BJ (cell line): ENCODE data around the gene NACC2. TPM values are rescaled to one million over a fixed set of nuclear protein-coding genes. Genes with fewer than 3 reads are reported as not detected.
"Not testable (repeated sequence)": the region's sequence is repeated elsewhere in the genome, so short reads cannot be mapped to it uniquely, and the experiment has no call there.

ENCODE experiments used
- CTCF ChIA-PET: fragments of 350-600 bp; formaldehyde crosslinking; extraction: SDS; loops from one replicate; lab custom pipeline; 2021; ENCODE audit warnings: antibody characterized with exemption, inconsistent platforms; lab: Yijun Ruan, JAX
- POLR2A ChIA-PET: fragments of 300-600 bp; sonication (Branson Sonifier 250); formaldehyde crosslinking; extraction: SDS; loops from one replicate; lab custom pipeline; 2021; ENCODE audit warnings: antibody characterized with exemption; lab: Charles Lee
- DNase-seq: peaks from one replicate; pipeline ENCODE4 v3.0.0-alpha.2; 2011; ENCODE audit warnings: low read depth
- H3K27me3 ChIP-seq: 2 replicates; pipeline ENCODE4 v1.6.0; 2011; ENCODE audit warnings: low read length; ENCODE audit not compliant: control insufficient read depth, insufficient read depth
- H3K36me3 ChIP-seq: 2 replicates; pipeline ENCODE4 v1.5.1; 2011; ENCODE audit warnings: low read length; ENCODE audit not compliant: control insufficient read depth, insufficient read depth
- H3K4me3 ChIP-seq: 2 replicates; pipeline ENCODE4 v1.5.1; 2011; ENCODE audit warnings: low read depth, mild to moderate bottlenecking, control low read depth, low read length
- CTCF ChIP-seq: IDR thresholded peaks from 2 replicates; pipeline ENCODE4 v1.5.1; 2011; ENCODE audit warnings: low read depth, mild to moderate bottlenecking, control low read depth, inconsistent platforms, low read length, moderate library complexity; ENCODE audit not compliant: insufficient read depth
- polyA plus RNA-seq: library from polyadenylated mRNA; depleted of rRNA; stranded (reverse); fragments of >200 nt; gene quantifications from 2 replicates; pipeline ENCODE4 v1.2.3, GENCODE V29; 2011

Gene NACC2
- polyA plus RNA-seq, 1 experiment: 19.2 TPM

GRCh38 chr9:135971111-135971766 is 123.8 kb downstream of the NACC2 start:
- Histone ChIP-seq H3K36me3 (no peaks in the 10 kb centered on the region), H3K27me3 (peaks cover 2% of the 10 kb centered on the region; the same call in 1 of the 2 replicates), H3K4me3 (no peak overlapping the region)
- no peak for TF ChIP-seq CTCF
- ChIA-PET CTCF (interaction anchor here (1.7 to 5.5 kb wide), 2 partner anchors 138 to 152 kb away, joined by 5 to 128 read pairs; no protein-coding TSS in a partner anchor), POLR2A (no interaction called here)
- DNase-seq: peak; percentile 54

GRCh38 chr9:135970128-135970815 is 124.8 kb downstream of the NACC2 start:
- peaks cover 2% of the 10 kb centered on the region; the same call in 1 of the 2 replicates for H3K27me3 ChIP-seq
- H3K4me3 ChIP-seq: no peak overlapping the region
- ChIA-PET CTCF (interaction anchor here (0.5 to 5.5 kb wide), 7 partner anchors 9 to 153 kb away, joined by 3 to 128 read pairs (median 4); partner anchors contain the start of genes NACC2 and UBAC1), POLR2A (no interaction called here)
- no peak for DNase-seq
- no peaks in the 10 kb centered on the region for H3K36me3 ChIP-seq
- no peak for TF ChIP-seq CTCF

GRCh38 chr9:135969064-135969683 is 125.9 kb downstream of the NACC2 start:
- Histone ChIP-seq H3K36me3 (no peaks in the 10 kb centered on the region), H3K27me3 (peaks cover 3% of the 10 kb centered on the region; the same call in 1 of the 2 replicates), H3K4me3 (no peak overlapping the region)
- TF ChIP-seq CTCF: no peak
- no peak for DNase-seq
- ChIA-PET CTCF (interaction anchor here (1.0 to 5.5 kb wide), 4 partner anchors 14 to 154 kb away, joined by 3 to 128 read pairs (median 4); partner anchors contain the start of gene NACC2), POLR2A (no interaction called here)

GRCh38 chr9:135968601-135969000 is 126.5 kb downstream of the NACC2 start:
- H3K36me3 ChIP-seq: no peaks in the 10 kb centered on the region
- DNase-seq: no peak
- TF ChIP-seq CTCF: no peak
- 0 out of 2 replicates have a peak, but pooled peaks cover 3% of the 10 kb centered on the region for H3K27me3 ChIP-seq
- CTCF ChIA-PET: interaction anchor here (0.6 to 5.5 kb wide), 20 partner anchors 7 to 171 kb away, joined by 3 to 128 read pairs (median 6); partner anchors contain the start of genes NACC2 and TMEM250
- H3K4me3 ChIP-seq: no peak overlapping the region
- POLR2A ChIA-PET: no interaction called here

GRCh38 chr9:135968083-135968476 is 127.0 kb downstream of the NACC2 start:
- TF ChIP-seq CTCF: no peak
- peaks cover 3% of the 10 kb centered on the region; the same call in 1 of the 2 replicates for H3K27me3 ChIP-seq
- H3K4me3 ChIP-seq: no peak overlapping the region
- ChIA-PET CTCF (interaction anchor here (0.6 to 5.5 kb wide), 29 partner anchors 8 to 316 kb away, joined by 3 to 128 read pairs (median 5); partner anchors contain the start of genes NACC2 and TMEM250), POLR2A (interaction anchor here (0.5 kb wide), 1 partner anchor 39 kb away, joined by 4 read pairs; no protein-coding TSS in a partner anchor)
- DNase-seq: no peak
- no peaks in the 10 kb centered on the region for H3K36me3 ChIP-seq

GRCh38 chr9:135966916-135967260 is 128.2 kb downstream of the NACC2 start:
- DNase-seq, H3K27me3 ChIP-seq, H3K36me3 ChIP-seq, POLR2A ChIA-PET, H3K4me3 ChIP-seq: not testable (repeated sequence)
- CTCF ChIA-PET: interaction anchor here (0.5 to 5.5 kb wide), 30 partner anchors 9 to 477 kb away, joined by 3 to 128 read pairs (median 4); partner anchors contain the start of genes DNLZ, NACC2 and TMEM250
